Measurements from ENCODE around the gene TNNI3. TPM values are rescaled to one million over a fixed set of nuclear protein-coding genes. Genes with fewer than 3 reads are reported as not detected.

Gene TNNI3
- total RNA-seq, 1 donor from 2014 or later = not detected

Other genes with a start within 250 kb of the TNNI3 start
- not detected for gene NLRP7, start 210.2 kb downstream of the TNNI3 start, total RNA-seq
- gene NLRP2, start 191.4 kb downstream of the TNNI3 start, total RNA-seq = not detected
- gene GP6, start 119.5 kb downstream of the TNNI3 start, total RNA-seq = not detected
- gene RDH13, start 94.6 kb downstream of the TNNI3 start, total RNA-seq = 12.1 TPM
- gene EPS8L1, start 81.9 kb downstream of the TNNI3 start, total RNA-seq = not detected
- gene PPP1R12C, start 40.1 kb downstream of the TNNI3 start, total RNA-seq = 219 TPM
- gene TNNT1, start 8.5 kb downstream of the TNNI3 start, total RNA-seq = not detected
- not detected for gene DNAAF3, start 8.9 kb upstream of the TNNI3 start, total RNA-seq
- gene SYT5, start 22.6 kb upstream of the TNNI3 start, total RNA-seq = not detected
- gene PTPRH, start 51.8 kb upstream of the TNNI3 start, total RNA-seq = 0.64 TPM
- not detected for gene TMEM86B, start 71.0 kb upstream of the TNNI3 start, total RNA-seq
- 68.3 TPM for gene PPP6R1, start 101.3 kb upstream of the TNNI3 start, total RNA-seq
- 72.7 TPM for gene HSPBP1, start 122.4 kb upstream of the TNNI3 start, total RNA-seq
- gene BRSK1, start 126.3 kb upstream of the TNNI3 start, total RNA-seq = 6.5 TPM
- not detected for gene TMEM150B, start 167.6 kb upstream of the TNNI3 start, total RNA-seq
- gene KMT5C, start 182.1 kb upstream of the TNNI3 start, total RNA-seq = 21.7 TPM
- gene COX6B2, start 197.0 kb upstream of the TNNI3 start, total RNA-seq = not detected
- not detected for gene GARIN5B, start 205.5 kb upstream of the TNNI3 start, total RNA-seq
- not detected for gene IL11, start 212.7 kb upstream of the TNNI3 start, total RNA-seq
- gene TMEM190, start 219.1 kb upstream of the TNNI3 start, total RNA-seq = not detected
- gene TMEM238, start 226.6 kb upstream of the TNNI3 start, total RNA-seq = not detected
- gene RPL28, start 228.2 kb upstream of the TNNI3 start, total RNA-seq = 542 TPM